Colonic mucosa (tissue), 4 donors: ENCODE measurements around the gene FMO1. TPM values are rescaled to one million over a fixed set of nuclear protein-coding genes. Genes with fewer than 3 reads are reported as not detected.
"Not testable (repeated sequence)": the region's sequence is repeated elsewhere in the genome, so short reads cannot be mapped to it uniquely, and the experiment has no call there.

Experiments
- DNase-seq: peaks from one replicate; pipeline ENCODE4 v3.0.0-alpha.2; 2020
- H3K27ac ChIP-seq: fragments of 200-600 bp; one replicate; pipeline ENCODE4 v1.8.0; 2021
- H3K27me3 ChIP-seq: fragments of 200-600 bp; one replicate; pipeline ENCODE4 v1.8.0; 2021
- H3K36me3 ChIP-seq: fragments of 200-600 bp; one replicate; pipeline ENCODE4 v1.8.0; 2021
- H3K4me1 ChIP-seq: fragments of 200-600 bp; one replicate; pipeline ENCODE4 v1.8.0; 2021; ENCODE audit warnings: mild to moderate bottlenecking
- H3K4me3 ChIP-seq: fragments of 200-600 bp; one replicate; pipeline ENCODE4 v1.8.0; 2021
- H3K9ac ChIP-seq, 2 donors: one replicate each; pipeline ENCODE4 v1.7.0; 2013; ENCODE audit warnings: control low read depth in 2 of 2, low read depth in 2 of 2, low read length in 2 of 2
- H3K9me3 ChIP-seq: fragments of 200-600 bp; one replicate; pipeline ENCODE4 v1.8.0; 2021
- CTCF ChIP-seq: fragments of 200-600 bp; IDR thresholded peaks from one replicate; pipeline ENCODE4 v1.8.0; 2022; ENCODE audit warnings: antibody characterized with exemption, mild to moderate bottlenecking
- intact Hi-C: fragments of 100-400 bp; cut with DNase I; formaldehyde crosslinking; loops from one replicate; pipeline ENCODE4 v1.14.1; 2022
- total RNA-seq, 2 donors: library from RNA; stranded (reverse); fragmentation: NEBNext Ultra II Directional in 1 of 2; extraction: Animal tissue kit (Norgen Biotek cat#: 25700) in 1 of 2; gene quantifications; one replicate each; pipeline ENCODE4 v1.2.1, GENCODE V29; 2021
- donor health status: healthy.
- donor health status: DM: no; HTN: no; CAD: no.
- donor health status: DM: no; HTN: no; CAD: no.

Gene FMO1
- total RNA-seq, 2 donors from 2014 or later, result not detected

DNA sequence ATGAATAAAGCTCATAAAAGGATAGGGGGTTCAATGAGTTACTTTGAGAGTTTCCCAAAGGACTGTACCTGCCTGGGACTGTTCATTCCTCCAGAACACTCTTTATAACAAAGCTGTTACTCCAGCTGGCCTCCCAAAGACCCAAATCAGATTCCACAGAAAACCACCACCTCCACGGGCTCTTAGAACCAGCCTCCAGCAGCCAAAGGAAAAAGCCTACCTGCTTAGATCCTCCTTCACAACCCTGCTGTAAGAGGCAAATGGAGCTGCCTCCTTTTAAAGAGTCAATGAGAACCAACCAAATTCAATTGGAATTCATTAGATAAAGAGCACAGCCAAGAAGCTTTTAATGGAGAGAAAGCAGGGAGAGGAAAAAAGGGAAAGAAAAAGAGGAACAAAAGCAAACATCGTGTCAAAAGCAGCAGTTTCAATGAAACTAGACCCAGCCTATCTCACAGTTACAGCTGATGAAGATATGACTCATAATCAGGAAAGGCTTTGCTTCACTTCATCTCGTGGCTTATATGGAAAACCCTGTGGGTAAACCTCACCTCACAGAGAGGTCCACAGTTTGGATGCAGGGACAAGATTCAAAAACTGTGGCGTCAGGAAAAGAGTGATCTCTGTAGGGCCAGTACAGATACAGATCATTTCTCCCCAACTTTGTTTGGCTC, 37.9 kb downstream of the FMO1 start:
- no peak for TF ChIP-seq CTCF
- H3K36me3 ChIP-seq, result no peaks in the 10 kb centered on the region
- intact Hi-C loops, result no loop called here
- H3K9me3 ChIP-seq, result no peaks in the 10 kb centered on the region
- no peak overlapping the region for H3K4me3 ChIP-seq
- no peaks in the 10 kb centered on the region for H3K27me3 ChIP-seq
- H3K4me1 ChIP-seq, result no peaks in the 10 kb centered on the region
- no peak for DNase-seq
- no peak overlapping the region for H3K9ac ChIP-seq
- no peak overlapping the region for H3K27ac ChIP-seq

GRCh38 chr1:171290621-171291020, 42.3 kb downstream of the FMO1 start:
- Histone ChIP-seq H3K27me3 (no peaks in the 10 kb centered on the region), H3K4me1 (no peaks in the 10 kb centered on the region), H3K27ac (no peak overlapping the region), H3K36me3 (no peaks in the 10 kb centered on the region), H3K9ac (no peak overlapping the region), H3K4me3 (no peak overlapping the region), H3K9me3 (no peaks in the 10 kb centered on the region)
- DNase-seq, result no peak
- no peak for TF ChIP-seq CTCF
- intact Hi-C loops, result no loop called here

GRCh38 chr1:171292799-171293198, 44.5 kb downstream of the FMO1 start:
- Histone ChIP-seq H3K36me3 (no peaks in the 10 kb centered on the region), H3K4me3 (no peak overlapping the region), H3K27me3 (no peaks in the 10 kb centered on the region), H3K9ac (no peak overlapping the region), H3K9me3 (no peaks in the 10 kb centered on the region), H3K27ac (no peak overlapping the region), H3K4me1 (no peaks in the 10 kb centered on the region)
- intact Hi-C loops, result no loop called here
- no peak for TF ChIP-seq CTCF
- DNase-seq, result no peak

GRCh38 chr1:171295383-171295782, 47.1 kb downstream of the FMO1 start:
- H3K27me3 ChIP-seq, H3K27ac ChIP-seq, H3K4me1 ChIP-seq, H3K4me3 ChIP-seq, intact Hi-C loops, H3K9me3 ChIP-seq, H3K36me3 ChIP-seq, DNase-seq, H3K9ac ChIP-seq: not testable (repeated sequence)

DNA sequence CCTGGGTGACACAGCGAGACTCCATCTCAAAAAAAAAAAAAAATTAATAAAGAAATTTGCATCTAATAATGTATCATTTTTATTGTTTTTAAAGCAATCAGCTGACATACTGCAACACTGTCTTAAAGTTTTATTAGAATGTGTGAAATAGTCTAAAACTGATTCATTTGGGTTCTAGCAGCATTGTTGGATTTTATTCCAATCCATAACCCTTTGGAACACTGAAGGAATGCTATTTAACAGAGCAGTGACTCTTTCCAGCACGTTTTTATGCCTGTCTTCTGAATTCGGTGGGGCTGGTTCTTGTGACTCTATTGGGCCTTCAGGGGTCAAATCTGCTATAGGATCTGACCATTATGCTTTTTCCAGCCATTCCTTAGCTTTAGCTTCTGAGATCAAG, 47.5 kb downstream of the FMO1 start:
- H3K36me3 ChIP-seq, result no peaks in the 10 kb centered on the region
- DNase-seq, result no peak
- H3K9me3 ChIP-seq, result no peaks in the 10 kb centered on the region
- H3K9ac ChIP-seq, result no peak overlapping the region
- intact Hi-C loops, result no loop called here
- H3K4me3 ChIP-seq, result no peak overlapping the region
- no peaks in the 10 kb centered on the region for H3K27me3 ChIP-seq
- no peak overlapping the region for H3K27ac ChIP-seq
- no peak for TF ChIP-seq CTCF
- H3K4me1 ChIP-seq, result no peaks in the 10 kb centered on the region

GRCh38 chr1:171296897-171297296, 48.6 kb downstream of the FMO1 start:
- no peak for DNase-seq
- TF ChIP-seq CTCF, result no peak
- no peaks in the 10 kb centered on the region for H3K27me3 ChIP-seq
- H3K4me3 ChIP-seq, result no peak overlapping the region
- intact Hi-C loops, result no loop called here
- no peaks in the 10 kb centered on the region for H3K9me3 ChIP-seq
- no peaks in the 10 kb centered on the region for H3K36me3 ChIP-seq
- no peak overlapping the region for H3K9ac ChIP-seq
- H3K4me1 ChIP-seq, result no peaks in the 10 kb centered on the region
- no peak overlapping the region for H3K27ac ChIP-seq
